GM18505 (cell line): Measurements from ENCODE around the gene IP6K3.

ENCODE experiments used
- ATAC-seq: cut with Tn5 transposase; IDR thresholded peaks from one replicate; pipeline ENCODE4 v1.9.1; 2021; ENCODE audit not compliant: unreplicated experiment
- POLR2A ChIP-seq: IDR thresholded peaks from 4 replicates; pipeline ENCODE4 v1.6.1; 2011; ENCODE audit warnings: borderline replicate concordance; ENCODE audit not compliant: insufficient read depth, insufficient read length; ENCODE audit errors: extremely low read depth

The IP6K3 gene

DNA sequence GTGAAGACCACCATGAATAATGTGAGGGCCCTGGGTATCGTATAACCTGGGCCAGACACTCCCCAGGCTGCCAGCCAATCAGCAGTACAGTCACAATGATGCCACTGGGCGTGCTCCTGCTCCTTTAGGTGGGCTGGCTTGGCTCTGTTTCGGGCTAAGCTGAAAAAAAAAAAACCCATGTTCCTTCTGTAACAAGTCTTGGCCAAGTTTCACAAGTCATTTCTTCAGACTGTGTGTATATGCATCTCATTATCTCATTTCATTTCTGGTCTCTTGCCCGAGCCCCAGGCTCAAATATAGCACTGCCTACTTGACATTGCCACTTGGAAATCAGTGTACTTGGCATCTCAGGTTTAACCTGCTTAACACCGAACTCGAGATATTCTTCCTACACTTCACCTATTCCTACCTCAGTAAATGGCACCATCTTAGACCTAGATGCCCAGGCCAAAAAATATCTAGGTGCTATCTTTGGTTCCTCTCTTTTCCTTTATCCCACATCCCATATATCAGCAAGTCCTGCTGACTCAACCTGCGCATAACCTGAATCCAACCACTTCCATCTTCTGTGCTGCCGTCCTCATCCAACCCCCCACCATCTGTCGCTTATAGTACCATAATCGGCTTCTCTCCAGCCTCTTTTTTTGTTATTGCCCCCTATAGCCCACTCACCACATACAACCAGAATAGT is 37.0 kb downstream of the IP6K3 start:
- no peak for ATAC-seq
- TF ChIP-seq POLR2A = no peak

DNA sequence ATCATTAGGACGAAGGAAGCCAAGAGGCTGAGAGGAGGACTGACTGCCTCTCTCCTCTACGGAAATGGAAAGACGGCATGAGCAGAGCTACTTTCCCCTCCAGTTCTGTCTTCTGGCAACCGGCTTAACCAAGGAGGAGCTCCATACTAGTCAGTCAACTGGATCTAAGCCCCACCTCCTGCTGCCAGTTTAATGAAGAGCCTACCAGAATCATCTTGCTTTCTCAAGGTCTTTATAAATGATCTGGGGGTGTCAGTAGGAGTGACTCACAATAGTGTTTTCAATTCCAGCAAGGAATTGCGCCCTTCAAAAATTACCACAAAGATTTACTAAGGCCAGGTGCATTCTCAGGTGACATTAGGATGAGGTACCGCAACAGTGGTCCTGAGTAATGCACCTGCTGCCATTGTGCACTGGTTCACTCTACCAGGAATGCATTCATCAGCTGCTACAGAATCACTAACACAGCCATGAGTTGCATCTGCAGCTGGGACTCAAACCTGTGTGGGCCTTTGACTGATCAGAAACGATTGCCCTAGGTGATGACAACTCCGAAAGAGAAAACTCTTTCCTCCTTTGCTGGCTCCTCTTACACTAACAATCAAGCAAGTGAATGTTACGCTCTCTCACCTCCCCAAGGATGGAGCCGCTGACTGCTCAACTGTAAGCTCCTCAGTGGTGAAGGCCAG is 38.0 kb downstream of the IP6K3 start:
- TF ChIP-seq POLR2A = no peak
- ATAC-seq = no peak

DNA sequence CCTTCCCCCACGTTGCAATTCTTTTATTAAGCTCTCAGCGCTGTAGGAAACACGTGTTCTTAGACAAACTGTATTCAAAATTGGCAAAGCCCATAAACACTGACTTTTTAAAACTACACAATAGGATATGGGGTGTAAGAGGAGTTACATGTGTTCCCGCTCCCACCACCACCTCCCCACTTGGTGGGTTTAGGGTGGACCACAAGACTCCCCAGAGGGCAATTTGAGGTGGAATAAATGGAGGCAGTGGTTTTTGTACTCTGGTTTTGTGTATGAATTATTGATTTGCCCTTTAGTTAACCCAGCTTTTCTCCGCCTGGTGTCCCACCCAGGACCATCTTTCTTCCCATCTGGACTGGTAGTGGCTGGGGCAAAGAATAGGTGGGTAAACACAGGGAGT is 38.9 kb downstream of the IP6K3 start:
- no peak for ATAC-seq
- no peak for TF ChIP-seq POLR2A

DNA sequence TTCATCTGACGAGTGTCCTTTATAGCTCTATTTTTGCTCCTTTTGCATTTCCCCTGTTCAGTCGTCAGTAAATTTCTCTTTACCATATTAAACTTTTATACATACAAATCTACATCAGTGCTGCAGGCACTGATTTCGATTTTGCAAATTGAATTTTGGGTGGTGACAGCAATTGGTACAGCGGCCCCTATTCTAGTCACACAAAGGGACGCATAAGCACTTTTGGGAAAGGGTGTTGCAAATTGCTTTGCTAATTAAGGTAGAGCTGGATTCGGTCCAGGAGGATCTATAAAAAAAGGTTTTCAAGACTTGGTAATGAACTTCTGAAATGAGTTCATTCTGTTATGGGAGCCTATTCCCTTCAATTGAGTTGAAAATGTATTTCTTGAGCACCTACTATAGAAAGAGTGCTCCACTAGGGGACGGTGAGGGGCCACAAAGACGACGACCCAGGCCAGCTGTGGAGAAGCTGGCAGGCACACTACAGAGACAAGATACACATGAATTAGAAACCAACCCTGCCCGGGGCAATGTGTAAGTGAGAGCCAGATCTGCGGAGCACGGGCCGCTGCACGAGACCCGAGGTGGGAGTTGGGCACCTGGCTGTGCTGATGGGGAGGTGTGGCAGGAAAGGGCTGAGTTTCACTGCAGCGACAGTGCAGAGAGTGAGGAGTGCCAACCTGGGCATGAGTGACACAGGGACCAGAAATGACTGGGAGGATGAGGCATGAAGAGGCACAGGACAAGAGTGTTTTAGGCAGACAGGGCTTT is 40.6 kb downstream of the IP6K3 start:
- ATAC-seq = no peak
- TF ChIP-seq POLR2A = no peak

DNA sequence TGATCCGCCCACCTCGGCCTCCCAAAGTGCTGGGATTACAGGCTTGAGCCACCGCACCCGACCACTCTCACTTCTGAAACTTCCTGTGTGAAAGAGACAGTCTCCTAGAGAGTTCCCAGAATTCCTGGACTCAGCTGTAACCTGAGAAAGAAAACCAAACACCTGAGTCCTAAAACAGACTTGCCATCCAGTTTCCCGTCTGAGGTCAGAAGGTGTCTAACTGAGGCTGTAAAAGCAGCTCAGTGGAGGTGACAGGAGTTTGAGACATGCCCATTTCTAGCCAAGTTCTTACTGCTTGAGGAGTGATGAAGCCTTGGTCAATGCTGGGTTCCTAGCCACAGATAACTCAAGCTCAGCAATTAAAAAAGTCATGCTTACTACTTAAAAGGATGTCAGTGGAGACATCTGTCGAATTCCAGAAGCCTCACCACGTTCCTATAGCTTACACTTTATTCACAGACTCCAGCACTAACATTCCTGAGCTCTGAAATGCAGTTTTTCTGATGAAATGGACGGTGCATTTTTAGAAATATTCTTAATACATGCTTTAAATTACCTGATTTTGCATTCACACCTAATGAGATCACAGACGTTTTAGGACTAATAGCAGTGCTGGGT is 41.3 kb downstream of the IP6K3 start:
- TF ChIP-seq POLR2A = no peak
- no peak for ATAC-seq

DNA sequence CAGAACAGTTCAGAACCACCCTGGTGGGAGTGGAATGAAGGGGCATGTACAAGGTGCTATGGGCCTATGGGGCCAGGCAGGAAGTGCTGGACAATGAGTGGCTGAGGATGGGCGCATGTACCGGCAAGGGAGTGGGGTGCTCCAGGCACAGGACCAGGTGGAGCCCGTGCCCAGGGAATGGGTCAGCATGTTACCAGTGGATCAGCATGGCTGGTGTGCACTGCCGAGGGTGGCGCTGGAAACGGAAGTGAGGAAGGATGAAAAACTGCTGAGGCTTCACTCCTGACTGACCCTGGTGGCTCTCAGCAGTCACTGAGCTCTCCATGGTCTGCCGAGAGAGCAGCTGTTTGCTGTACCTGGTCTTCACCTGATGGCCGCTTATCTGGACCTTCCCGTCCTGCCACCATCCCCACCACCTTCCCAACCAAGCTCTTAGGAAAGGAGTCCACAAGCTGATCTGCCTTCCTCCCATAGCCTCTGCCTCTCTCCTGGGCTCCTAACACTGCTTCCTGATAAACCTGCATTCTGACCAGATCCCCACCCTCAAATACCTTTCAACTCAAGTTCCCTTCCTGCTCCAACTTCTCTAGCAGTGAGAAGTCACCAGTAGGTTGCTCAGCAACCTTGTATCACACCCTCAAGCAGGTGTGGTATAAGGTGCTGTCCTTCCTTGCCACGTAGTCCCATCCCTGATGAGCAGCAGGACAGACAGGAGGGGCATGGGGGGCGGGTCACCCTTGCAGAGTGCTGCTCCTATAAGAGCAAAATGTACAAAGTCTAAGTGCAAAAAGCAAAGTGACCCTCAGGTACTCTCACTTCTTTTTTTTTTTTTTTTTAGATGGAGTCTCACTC is 42.3 kb downstream of the IP6K3 start:
- TF ChIP-seq POLR2A = no peak

DNA sequence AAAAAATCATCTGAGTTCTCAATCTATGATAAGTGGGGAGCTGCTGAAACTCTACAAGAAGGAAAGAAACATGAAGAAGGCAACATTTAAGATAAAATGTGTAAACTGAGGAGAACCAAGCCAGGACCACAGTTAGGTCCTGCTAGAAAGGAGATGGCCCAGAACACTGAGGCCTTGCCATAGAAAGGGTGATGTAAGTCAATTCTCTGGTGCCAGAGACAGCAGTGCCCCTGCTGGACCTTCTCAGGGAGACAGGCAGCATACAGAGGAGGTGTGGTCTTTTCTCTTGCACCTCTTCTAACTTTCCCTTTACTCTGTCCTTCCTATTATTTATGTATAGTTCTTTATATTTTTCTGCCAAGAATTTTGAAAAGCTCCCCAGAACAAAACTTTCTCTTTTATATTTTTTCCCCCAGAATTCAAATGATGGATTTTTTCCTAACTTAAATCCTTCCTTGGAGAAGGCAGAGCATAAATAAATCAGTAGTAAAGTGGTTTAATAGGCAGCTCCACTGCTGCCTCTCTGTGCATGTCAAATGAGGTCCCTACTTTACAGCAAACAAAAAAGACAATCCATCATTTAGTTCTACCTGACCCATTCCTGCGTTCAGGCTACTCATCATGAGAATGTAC is 44.2 kb downstream of the IP6K3 start:
- ATAC-seq = no peak
- no peak for TF ChIP-seq POLR2A

More for the DNA sequence above, 42.3 kb downstream of the IP6K3 start:
- no peak for ATAC-seq

DNA sequence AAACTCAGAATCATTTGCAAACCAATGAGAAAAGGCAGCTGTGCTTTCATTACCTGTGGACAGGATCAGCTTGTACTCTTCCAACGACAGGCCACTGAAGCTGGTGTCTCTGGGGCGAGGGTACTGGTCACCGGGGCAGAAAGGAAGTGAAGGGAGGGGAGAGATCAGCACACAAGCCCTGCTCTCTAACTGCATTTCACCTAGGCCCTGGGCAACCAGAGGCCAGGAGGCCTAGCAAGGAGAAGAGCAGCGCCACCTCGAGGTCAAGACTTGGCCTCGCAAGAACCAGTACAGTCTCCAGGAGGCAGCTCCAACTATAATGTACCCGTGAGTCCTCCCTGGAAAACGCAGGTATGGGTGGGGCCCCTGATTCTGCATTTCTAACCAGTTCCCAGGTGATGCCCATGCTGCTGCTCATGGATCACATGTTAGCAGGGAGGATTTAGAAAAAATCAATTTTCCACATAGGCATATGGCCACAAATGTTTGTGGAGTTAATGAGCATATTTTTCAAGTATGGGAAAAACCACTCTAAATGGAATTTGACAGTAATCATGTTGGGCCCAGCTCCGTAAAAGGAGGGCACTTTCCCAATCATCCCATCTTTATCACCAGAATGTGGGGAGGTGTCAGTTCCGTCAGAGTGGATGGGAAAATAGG is 46.2 kb downstream of the IP6K3 start:
- peak; percentile 62 for ATAC-seq
- TF ChIP-seq POLR2A = no peak

DNA sequence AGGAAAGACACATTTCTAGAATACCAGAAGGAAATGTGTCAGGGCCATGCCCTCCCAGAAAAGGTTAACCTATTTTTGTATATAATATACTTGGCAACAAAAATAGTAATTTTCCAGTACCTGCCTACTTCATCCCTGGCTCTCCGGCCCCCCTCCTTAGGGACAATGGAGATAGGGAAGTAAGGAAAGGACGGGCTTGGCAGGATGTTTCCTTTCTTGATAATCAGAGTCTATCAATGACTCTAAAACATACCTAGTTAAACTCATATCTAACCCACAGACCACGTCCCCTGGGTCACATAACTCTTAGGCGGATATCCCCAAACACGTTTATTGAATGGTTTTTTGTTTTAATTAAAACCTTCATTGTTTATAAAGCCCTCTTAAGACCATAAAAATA is 47.0 kb downstream of the IP6K3 start:
- no peak for TF ChIP-seq POLR2A
- no peak for ATAC-seq

DNA sequence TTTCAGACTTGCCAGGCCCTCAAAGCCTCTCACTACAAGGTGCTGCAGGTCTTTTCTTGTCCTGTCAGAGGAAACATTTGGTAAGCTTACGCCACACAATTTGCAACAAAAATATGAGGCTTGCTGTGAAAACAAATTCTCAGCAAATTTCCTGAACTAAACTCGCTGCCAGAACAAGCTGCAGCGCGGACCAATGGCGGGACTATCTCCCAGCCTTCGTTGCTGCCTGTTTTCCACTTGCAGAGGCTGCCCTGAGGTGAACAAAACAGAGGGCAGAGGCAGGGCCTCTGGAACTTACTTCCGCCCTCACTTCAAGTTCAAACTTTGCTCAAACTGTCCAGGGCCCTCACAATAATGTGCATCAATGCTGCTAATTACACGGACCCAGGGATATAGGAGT is 47.6 kb downstream of the IP6K3 start:
- TF ChIP-seq POLR2A = no peak
- no peak for ATAC-seq

DNA sequence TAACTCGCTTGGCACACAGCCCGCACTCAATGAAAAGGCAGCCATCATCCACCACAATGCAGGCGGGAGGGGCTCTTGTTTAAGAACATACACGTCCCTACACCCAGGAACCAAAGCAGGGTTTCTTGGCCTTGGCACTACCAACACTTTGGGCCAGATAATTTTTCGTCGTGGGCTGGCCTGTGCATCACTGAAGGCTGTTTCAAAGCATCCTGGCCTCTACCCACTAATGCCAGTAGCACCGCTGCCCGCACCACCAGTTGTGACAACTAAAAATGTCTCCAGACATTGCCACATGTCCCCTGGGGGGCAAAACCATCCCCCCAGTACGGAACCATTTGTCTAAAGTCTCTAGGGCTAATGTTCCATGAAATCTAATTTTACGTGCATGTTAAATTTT is 48.2 kb downstream of the IP6K3 start:
- TF ChIP-seq POLR2A = no peak
- ATAC-seq = no peak

DNA sequence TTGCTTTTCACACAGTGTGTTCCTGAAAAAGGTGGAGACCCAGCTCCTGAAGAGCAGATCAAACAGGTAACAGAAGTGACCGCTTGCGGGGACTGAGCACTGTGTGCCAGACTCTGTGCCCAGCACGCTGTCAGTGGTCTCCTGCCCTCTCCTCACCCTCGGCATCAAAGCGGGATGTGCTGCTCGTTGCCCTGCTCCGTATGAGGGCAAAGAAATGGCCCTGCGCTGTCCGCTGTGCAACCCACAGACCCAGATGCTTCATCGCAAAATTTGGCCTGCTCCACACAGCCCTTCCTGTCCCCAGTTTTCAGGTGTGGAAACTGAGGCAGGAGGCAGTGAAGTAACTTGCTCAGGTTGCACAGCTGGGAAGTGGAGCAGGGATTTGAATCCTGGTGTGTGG is 48.9 kb downstream of the IP6K3 start:
- no peak for ATAC-seq
- TF ChIP-seq POLR2A = no peak
